IPS-18c (cell line): ENCODE data around the gene CYB5R2.
"Not testable (repeated sequence)": the region's sequence is repeated elsewhere in the genome, so short reads cannot be mapped to it uniquely, and the experiment has no call there.

Experiments used
- H3K4me3 ChIP-seq: 2 replicates; pipeline ENCODE4 v1.7.0; 2013; ENCODE audit warnings: low read depth, mild to moderate bottlenecking, low read length, moderate library complexity; ENCODE audit not compliant: insufficient read depth
- H3K9me3 ChIP-seq: one replicate; pipeline ENCODE4 v1.6.1; 2013; ENCODE audit warnings: mild to moderate bottlenecking, low read length, moderate library complexity; ENCODE audit not compliant: control insufficient read depth, insufficient read depth

Gene CYB5R2

DNA sequence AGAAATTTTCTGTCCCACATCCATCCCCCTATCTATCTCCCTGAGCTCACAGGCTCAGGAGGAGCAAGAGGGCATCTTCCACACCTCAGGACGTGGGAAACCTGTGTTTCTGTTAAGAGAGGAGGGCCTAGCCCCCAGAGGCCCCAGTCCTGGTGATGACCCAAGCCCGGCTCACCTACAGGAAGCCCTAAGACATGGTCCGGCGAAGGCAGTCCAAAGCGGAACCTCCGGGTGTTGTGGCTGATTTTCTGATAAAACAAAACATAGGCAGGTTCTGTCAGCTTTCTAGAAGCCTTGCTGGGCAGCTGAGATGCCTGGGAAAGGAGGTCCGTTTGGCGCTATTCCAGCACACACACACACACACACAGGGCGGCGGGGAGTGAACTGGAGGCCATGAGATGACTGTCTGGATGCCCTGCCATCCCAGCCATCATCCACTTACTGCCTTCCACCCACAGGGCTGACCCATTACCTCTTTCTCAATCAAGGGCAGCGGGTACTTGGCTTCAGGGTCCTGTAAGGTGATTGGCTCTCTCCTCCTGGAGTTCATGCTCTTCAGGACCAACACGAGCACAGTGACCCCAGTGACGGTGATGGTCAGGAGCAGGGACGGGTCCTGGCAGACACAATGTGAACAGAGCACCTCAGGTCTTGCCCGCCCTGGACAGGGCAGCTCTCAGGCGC is 882 bp downstream of the CYB5R2 start:
- H3K9me3 ChIP-seq: no peaks in the 10 kb centered on the region
- H3K4me3 ChIP-seq: no peak overlapping the region

GRCh38 chr11:7671347-7672215 is 1.7 kb downstream of the CYB5R2 start:
- no peak overlapping the region for H3K4me3 ChIP-seq

DNA sequence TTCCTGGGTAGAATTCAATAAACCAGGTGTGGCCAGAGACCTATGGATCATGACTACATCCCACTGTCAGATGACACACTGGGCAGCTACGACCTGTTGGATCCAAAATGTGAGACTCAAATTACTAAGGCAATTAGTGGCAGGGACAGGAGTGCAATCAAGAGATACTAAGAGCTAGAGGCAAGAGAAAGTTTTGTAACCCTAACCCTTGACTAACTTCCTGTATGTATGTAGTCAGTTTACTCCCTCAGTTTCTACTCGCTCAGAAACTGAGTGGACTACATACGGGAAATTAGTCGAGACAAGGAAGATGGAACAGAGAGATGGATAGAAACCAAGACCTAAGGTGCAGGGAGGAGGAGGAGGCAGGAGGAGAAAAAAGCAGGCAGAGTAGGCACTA is 2.7 kb downstream of the CYB5R2 start:
- H3K4me3 ChIP-seq: no peak overlapping the region
- peaks cover 4% of the 10 kb centered on the region for H3K9me3 ChIP-seq

More at GRCh38 chr11:7671347-7672215, 1.7 kb downstream of the CYB5R2 start:
- peaks cover under 1% of the 10 kb centered on the region for H3K9me3 ChIP-seq

GRCh38 chr11:7668911-7669310 is 4.4 kb downstream of the CYB5R2 start:
- Histone ChIP-seq H3K9me3 (peaks cover 11% of the 10 kb centered on the region), H3K4me3 (no peak overlapping the region)

- Histone ChIP-seq H3K4me3 (no peak overlapping the region), H3K9me3 (peaks cover 11% of the 10 kb centered on the region)
Observed at GRCh38 chr11:7668464-7668863, 4.8 kb downstream of the CYB5R2 start.

DNA sequence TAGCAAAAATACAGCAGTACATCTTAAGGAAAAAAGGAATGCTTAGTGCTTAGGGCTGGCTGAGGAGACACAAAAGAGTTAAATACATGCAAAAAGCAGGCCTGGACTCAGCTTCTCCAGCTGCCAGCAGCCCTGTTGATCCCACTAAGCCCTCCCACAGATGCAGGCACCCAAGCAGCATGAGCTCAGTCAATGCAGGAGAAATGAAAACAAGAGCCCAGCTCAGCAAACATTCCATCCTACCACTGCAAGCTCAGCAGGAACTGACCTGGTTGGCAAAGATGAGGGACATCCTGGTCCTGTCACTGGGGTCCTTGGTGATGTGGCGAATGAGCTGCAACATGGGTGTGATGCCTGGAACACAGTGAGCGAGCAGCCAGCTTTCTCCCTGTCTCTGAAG is 5.8 kb downstream of the CYB5R2 start:
- no peak overlapping the region for H3K4me3 ChIP-seq
- peaks cover 11% of the 10 kb centered on the region for H3K9me3 ChIP-seq

GRCh38 chr11:7666292-7666866 is 6.9 kb downstream of the CYB5R2 start:
- no peak overlapping the region for H3K4me3 ChIP-seq
- peaks cover 11% of the 10 kb centered on the region for H3K9me3 ChIP-seq

- H3K9me3 ChIP-seq: peaks cover 11% of the 10 kb centered on the region
Observed at GRCh38 chr11:7665473-7666291, 7.6 kb downstream of the CYB5R2 start.

GRCh38 chr11:7664867-7665266 is 8.4 kb downstream of the CYB5R2 start:
- Histone ChIP-seq H3K4me3 (no peak overlapping the region), H3K9me3 (peaks cover 11% of the 10 kb centered on the region)

More at GRCh38 chr11:7665473-7666291, 7.6 kb downstream of the CYB5R2 start:
- H3K4me3 ChIP-seq: no peak overlapping the region

- H3K4me3 ChIP-seq: not testable (repeated sequence)
Observed at GRCh38 chr11:7663531-7663930, 9.8 kb downstream of the CYB5R2 start.

DNA sequence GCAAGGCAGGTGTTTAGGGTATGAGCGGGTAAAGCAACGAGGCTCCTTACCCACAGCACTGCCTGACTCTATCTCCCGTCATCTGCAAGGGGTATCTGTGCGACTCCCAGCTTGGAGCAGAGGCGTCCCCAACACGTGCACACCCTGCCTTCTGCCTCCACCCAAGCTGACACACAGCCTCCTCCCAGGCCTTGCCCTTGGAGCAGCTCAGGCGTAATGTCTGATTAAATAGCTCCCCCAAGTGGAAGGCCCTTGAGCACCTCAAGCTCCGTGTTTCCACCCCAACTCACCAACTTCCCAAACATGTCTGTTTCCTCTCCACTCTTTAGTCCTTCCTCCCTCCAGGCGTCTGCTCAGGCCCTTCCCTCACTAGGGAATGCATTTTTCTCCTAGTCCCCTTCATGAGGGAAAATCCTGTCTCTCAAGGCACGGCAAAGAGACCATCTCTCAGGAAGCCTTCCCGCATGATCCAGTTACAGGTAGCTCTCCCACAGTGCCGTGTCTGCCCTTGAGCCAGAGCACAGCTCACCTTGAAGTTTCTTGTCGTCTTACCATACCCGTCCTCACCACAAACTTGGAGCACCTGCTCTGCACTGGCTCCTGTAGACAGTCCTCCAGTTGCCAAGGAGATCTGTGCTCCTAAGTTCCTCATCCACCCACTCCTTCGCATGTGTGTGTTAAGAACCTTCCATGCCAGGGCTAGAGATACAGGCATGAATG is 15.8 kb downstream of the CYB5R2 start:
- Histone ChIP-seq H3K9me3 (no peaks in the 10 kb centered on the region), H3K4me3 (no peak overlapping the region)

More at GRCh38 chr11:7663531-7663930, 9.8 kb downstream of the CYB5R2 start:
- H3K9me3 ChIP-seq: peaks cover 11% of the 10 kb centered on the region

- Histone ChIP-seq H3K9me3 (no peaks in the 10 kb centered on the region), H3K4me3 (no peak overlapping the region)
Observed at GRCh38 chr11:7656704-7657103, 16.6 kb downstream of the CYB5R2 start.

GRCh38 chr11:7655253-7656217 is 17.8 kb downstream of the CYB5R2 start:
- Histone ChIP-seq H3K9me3 (no peaks in the 10 kb centered on the region), H3K4me3 (no peak overlapping the region)

- no peaks in the 10 kb centered on the region for H3K9me3 ChIP-seq
- H3K4me3 ChIP-seq: no peak overlapping the region
Observed at GRCh38 chr11:7654195-7654705, 19.1 kb downstream of the CYB5R2 start.

- Histone ChIP-seq H3K4me3 (no peak overlapping the region), H3K9me3 (no peaks in the 10 kb centered on the region)
Observed at GRCh38 chr11:7651700-7652099, 21.6 kb downstream of the CYB5R2 start.
